NT2/D1 (cell line): ENCODE data around the gene EPHA7.

Source experiments
- SUZ12 ChIP-seq: IDR thresholded peaks from 2 replicates; pipeline ENCODE4 v1.6.1; 2011; ENCODE audit not compliant: insufficient read length, insufficient read depth; ENCODE audit errors: extremely low read depth
- YY1 ChIP-seq: IDR thresholded peaks from 2 replicates; pipeline ENCODE4 v1.6.1; 2011; ENCODE audit not compliant: insufficient read length, insufficient read depth
- ZNF274 ChIP-seq: IDR thresholded peaks from 2 replicates; pipeline ENCODE4 v1.6.1; 2011; ENCODE audit warnings: mild to moderate bottlenecking, low read depth, low read length

GRCh38 chr6:93248631-93249030 lies 170.7 kb downstream of the EPHA7 start:
- TF ChIP-seq YY1 (no peak), ZNF274 (no peak), SUZ12 (no peak)
